ENCODE results near the gene TM4SF1. TPM values are rescaled to one million over a fixed set of nuclear protein-coding genes. Genes with fewer than 3 reads are reported as not detected.

Gene TM4SF1
- total and polyA plus RNA-seq, 2 experiments from 2014 or later, result 0.10 to 0.74 TPM

DNA sequence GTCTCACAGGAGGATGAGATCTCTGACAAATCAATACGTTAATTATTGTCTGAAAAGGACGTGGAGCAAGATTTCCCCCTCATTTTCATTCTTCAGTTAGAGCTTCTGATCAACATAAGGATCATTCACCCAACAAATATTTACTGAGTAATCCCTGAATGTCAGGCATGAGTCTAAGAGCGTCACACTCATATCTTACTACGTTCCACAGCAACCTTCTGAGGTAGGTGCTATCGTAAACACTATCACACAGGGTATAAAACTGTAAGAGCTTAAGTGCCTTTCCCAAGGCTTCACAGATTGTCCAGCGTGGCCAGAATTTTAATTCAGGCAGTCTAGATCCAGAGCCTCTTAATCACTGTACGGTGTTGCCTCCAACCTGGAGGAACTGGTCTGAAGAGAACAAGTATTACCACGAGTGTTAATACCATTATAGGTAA is 10.6 kb upstream of the TM4SF1 start:
- Mint-ChIP-seq H3K4me1 (no peaks in the 10 kb centered on the region; the same call in 2 of the 3 replicates), H3K27ac (no peak overlapping the region), H3K27me3 (ENCODE audit: insufficient read depth, low read depth, poor library complexity) (peaks cover 1% of the 10 kb centered on the region), H3K4me3 (no peak overlapping the region), H3K9me3 (no peaks in the 10 kb centered on the region), H3K36me3 (ENCODE audit: low read depth) (no peaks in the 10 kb centered on the region)
- Histone ChIP-seq H3K79me2 (replicated peaks; ENCODE audit: insufficient read depth) (no peaks in the 10 kb centered on the region), H3K4me2 (no peak overlapping the region), H3K27ac (ENCODE audit: low read depth) (no peak overlapping the region), H3K4me1 (ENCODE audit: insufficient read depth) (no peaks in the 10 kb centered on the region), H4K20me1 (replicated peaks; ENCODE audit: insufficient read depth) (no peaks in the 10 kb centered on the region), H3K4me3 (no peak overlapping the region), H2AFZ (no peak overlapping the region), H3K27me3 (ENCODE audit: insufficient read depth) (no peaks in the 10 kb centered on the region), H3K36me3 (ENCODE audit: insufficient read depth) (no peaks in the 10 kb centered on the region), H3K9me2 (ENCODE audit: insufficient read depth) (peaks cover 5% of the 10 kb centered on the region; the same call in 1 of the 2 replicates), H3F3A (replicated peaks; ENCODE audit: low read depth) (no peaks in the 10 kb centered on the region)
- no peak for TF ChIP-seq CREB1 (CRISPR knock-in tag; IDR thresholded peaks at IDR 0.05; ENCODE audit: low read depth)
- TF ChIP-seq POLR2AphosphoS5 (IDR thresholded peaks at IDR 0.05; ENCODE audit: low read depth), result no peak
- TF ChIP-seq, protein P1, sequence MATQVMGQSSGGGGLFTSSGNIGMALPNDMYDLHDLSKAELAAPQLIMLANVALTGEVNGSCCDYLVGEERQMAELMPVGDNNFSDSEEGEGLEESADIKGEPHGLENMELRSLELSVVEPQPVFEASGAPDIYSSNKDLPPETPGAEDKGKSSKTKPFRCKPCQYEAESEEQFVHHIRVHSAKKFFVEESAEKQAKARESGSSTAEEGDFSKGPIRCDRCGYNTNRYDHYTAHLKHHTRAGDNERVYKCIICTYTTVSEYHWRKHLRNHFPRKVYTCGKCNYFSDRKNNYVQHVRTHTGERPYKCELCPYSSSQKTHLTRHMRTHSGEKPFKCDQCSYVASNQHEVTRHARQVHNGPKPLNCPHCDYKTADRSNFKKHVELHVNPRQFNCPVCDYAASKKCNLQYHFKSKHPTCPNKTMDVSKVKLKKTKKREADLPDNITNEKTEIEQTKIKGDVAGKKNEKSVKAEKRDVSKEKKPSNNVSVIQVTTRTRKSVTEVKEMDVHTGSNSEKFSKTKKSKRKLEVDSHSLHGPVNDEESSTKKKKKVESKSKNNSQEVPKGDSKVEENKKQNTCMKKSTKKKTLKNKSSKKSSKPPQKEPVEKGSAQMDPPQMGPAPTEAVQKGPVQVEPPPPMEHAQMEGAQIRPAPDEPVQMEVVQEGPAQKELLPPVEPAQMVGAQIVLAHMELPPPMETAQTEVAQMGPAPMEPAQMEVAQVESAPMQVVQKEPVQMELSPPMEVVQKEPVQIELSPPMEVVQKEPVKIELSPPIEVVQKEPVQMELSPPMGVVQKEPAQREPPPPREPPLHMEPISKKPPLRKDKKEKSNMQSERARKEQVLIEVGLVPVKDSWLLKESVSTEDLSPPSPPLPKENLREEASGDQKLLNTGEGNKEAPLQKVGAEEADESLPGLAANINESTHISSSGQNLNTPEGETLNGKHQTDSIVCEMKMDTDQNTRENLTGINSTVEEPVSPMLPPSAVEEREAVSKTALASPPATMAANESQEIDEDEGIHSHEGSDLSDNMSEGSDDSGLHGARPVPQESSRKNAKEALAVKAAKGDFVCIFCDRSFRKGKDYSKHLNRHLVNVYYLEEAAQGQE (IDR thresholded peaks at IDR 0.05; ENCODE audit: unreplicated experiment), result no peak
- TF ChIP-seq EZH2phosphoT487 (IDR thresholded peaks at IDR 0.05; ENCODE audit: unreplicated experiment), result no peak
- TF ChIP-seq ZNF331 (CRISPR knock-in tag; IDR thresholded peaks at IDR 0.05; ENCODE audit: low read depth), result no peak
- TF ChIP-seq JUNB (IDR thresholded peaks at IDR 0.05; ENCODE audit: unreplicated experiment), result no peak
- TF ChIP-seq, protein P2, sequence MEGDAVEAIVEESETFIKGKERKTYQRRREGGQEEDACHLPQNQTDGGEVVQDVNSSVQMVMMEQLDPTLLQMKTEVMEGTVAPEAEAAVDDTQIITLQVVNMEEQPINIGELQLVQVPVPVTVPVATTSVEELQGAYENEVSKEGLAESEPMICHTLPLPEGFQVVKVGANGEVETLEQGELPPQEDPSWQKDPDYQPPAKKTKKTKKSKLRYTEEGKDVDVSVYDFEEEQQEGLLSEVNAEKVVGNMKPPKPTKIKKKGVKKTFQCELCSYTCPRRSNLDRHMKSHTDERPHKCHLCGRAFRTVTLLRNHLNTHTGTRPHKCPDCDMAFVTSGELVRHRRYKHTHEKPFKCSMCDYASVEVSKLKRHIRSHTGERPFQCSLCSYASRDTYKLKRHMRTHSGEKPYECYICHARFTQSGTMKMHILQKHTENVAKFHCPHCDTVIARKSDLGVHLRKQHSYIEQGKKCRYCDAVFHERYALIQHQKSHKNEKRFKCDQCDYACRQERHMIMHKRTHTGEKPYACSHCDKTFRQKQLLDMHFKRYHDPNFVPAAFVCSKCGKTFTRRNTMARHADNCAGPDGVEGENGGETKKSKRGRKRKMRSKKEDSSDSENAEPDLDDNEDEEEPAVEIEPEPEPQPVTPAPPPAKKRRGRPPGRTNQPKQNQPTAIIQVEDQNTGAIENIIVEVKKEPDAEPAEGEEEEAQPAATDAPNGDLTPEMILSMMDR (conservative IDR thresholded peaks at IDR 0.05; ENCODE audit: low read depth in 2 of 2), result no peak
- no peak for TF ChIP-seq NANOG (IDR thresholded peaks at IDR 0.05; ENCODE audit: borderline replicate concordance)
- TF ChIP-seq STAT1 (IDR thresholded peaks at IDR 0.05; ENCODE audit: unreplicated experiment), result no peak
- ATAC-seq, result no peak
- no peak for DNase-seq (ENCODE audit: low spot score)

DNA sequence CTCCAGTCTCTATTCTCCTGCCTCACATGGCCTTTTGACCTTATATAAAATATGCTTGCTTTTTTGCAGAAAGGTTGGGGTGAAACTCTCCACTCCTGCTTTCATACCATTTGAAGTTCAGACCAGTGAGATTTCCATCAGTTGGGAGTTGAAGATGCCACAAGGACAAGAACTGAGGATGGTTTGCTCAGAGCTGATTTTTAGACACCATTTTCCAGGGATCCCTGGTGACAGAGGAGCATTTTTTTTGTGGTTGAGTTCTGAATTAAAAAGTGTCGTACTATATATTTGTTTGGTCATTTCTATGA is 8.8 kb upstream of the TM4SF1 start:
- no peak for DNase-seq (ENCODE audit: low spot score)
- Mint-ChIP-seq H3K36me3 (ENCODE audit: low read depth) (peaks cover 6% of the 10 kb centered on the region), H3K27ac (no peak overlapping the region), H3K4me3 (no peak overlapping the region), H3K4me1 (no peaks in the 10 kb centered on the region; the same call in 2 of the 3 replicates), H3K27me3 (ENCODE audit: insufficient read depth, low read depth, poor library complexity) (peaks cover 5% of the 10 kb centered on the region), H3K9me3 (peaks cover 6% of the 10 kb centered on the region)
- Histone ChIP-seq H3K4me1 (ENCODE audit: insufficient read depth) (no peaks in the 10 kb centered on the region), H3K27me3 (ENCODE audit: insufficient read depth) (no peaks in the 10 kb centered on the region), H3K79me2 (replicated peaks; ENCODE audit: insufficient read depth) (no peaks in the 10 kb centered on the region), H3K9me2 (ENCODE audit: insufficient read depth) (peaks cover 5% of the 10 kb centered on the region; the same call in 1 of the 2 replicates), H3F3A (replicated peaks; ENCODE audit: low read depth) (no peaks in the 10 kb centered on the region), H4K20me1 (replicated peaks; ENCODE audit: insufficient read depth) (no peaks in the 10 kb centered on the region), H3K27ac (ENCODE audit: low read depth) (no peak overlapping the region), H3K36me3 (ENCODE audit: insufficient read depth) (no peaks in the 10 kb centered on the region), H3K4me2 (no peak overlapping the region), H3K4me3 (no peak overlapping the region), H2AFZ (no peak overlapping the region; the same call in 1 of the 2 replicates)
- no peak for ATAC-seq
- TF ChIP-seq NANOG (IDR thresholded peaks at IDR 0.05; ENCODE audit: borderline replicate concordance) (no peak), EZH2phosphoT487 (IDR thresholded peaks at IDR 0.05; ENCODE audit: unreplicated experiment) (no peak)
- TF ChIP-seq, protein P3, sequence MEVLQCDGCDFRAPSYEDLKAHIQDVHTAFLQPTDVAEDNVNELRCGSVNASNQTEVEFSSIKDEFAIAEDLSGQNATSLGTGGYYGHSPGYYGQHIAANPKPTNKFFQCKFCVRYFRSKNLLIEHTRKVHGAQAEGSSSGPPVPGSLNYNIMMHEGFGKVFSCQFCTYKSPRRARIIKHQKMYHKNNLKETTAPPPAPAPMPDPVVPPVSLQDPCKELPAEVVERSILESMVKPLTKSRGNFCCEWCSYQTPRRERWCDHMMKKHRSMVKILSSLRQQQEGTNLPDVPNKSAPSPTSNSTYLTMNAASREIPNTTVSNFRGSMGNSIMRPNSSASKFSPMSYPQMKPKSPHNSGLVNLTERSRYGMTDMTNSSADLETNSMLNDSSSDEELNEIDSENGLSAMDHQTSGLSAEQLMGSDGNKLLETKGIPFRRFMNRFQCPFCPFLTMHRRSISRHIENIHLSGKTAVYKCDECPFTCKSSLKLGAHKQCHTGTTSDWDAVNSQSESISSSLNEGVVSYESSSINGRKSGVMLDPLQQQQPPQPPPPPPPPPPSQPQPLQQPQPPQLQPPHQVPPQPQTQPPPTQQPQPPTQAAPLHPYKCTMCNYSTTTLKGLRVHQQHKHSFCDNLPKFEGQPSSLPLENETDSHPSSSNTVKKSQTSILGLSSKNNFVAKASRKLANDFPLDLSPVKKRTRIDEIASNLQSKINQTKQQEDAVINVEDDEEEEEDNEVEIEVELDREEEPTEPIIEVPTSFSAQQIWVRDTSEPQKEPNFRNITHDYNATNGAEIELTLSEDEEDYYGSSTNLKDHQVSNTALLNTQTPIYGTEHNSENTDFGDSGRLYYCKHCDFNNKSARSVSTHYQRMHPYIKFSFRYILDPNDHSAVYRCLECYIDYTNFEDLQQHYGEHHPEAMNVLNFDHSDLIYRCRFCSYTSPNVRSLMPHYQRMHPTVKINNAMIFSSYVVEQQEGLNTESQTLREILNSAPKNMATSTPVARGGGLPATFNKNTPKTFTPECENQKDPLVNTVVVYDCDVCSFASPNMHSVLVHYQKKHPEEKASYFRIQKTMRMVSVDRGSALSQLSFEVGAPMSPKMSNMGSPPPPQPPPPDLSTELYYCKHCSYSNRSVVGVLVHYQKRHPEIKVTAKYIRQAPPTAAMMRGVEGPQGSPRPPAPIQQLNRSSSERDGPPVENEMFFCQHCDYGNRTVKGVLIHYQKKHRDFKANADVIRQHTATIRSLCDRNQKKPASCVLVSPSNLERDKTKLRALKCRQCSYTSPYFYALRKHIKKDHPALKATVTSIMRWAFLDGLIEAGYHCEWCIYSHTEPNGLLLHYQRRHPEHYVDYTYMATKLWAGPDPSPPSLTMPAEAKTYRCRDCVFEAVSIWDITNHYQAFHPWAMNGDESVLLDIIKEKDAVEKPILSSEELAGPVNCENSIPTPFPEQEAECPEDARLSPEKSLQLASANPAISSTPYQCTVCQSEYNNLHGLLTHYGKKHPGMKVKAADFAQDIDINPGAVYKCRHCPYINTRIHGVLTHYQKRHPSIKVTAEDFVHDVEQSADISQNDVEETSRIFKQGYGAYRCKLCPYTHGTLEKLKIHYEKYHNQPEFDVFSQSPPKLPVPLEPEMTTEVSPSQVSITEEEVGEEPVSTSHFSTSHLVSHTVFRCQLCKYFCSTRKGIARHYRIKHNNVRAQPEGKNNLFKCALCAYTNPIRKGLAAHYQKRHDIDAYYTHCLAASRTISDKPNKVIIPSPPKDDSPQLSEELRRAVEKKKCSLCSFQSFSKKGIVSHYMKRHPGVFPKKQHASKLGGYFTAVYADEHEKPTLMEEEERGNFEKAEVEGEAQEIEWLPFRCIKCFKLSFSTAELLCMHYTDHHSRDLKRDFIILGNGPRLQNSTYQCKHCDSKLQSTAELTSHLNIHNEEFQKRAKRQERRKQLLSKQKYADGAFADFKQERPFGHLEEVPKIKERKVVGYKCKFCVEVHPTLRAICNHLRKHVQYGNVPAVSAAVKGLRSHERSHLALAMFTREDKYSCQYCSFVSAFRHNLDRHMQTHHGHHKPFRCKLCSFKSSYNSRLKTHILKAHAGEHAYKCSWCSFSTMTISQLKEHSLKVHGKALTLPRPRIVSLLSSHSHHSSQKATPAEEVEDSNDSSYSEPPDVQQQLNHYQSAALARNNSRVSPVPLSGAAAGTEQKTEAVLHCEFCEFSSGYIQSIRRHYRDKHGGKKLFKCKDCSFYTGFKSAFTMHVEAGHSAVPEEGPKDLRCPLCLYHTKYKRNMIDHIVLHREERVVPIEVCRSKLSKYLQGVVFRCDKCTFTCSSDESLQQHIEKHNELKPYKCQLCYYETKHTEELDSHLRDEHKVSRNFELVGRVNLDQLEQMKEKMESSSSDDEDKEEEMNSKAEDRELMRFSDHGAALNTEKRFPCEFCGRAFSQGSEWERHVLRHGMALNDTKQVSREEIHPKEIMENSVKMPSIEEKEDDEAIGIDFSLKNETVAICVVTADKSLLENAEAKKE (CRISPR knock-in tag; IDR thresholded peaks at IDR 0.05), result no peak
